ENCODE data around the gene CACTIN. TPM values are rescaled to one million over a fixed set of nuclear protein-coding genes. Genes with fewer than 3 reads are reported as not detected.
"Not testable (repeated sequence)": the region's sequence is repeated elsewhere in the genome, so short reads cannot be mapped to it uniquely, and the experiment has no call there.

Gene CACTIN
- polyA plus RNA-seq, 1 donor: 18.9 TPM

GRCh38 chr19:3663838-3664237, 37.2 kb upstream of the CACTIN start:
- DNase-seq (ENCODE audit: low read depth): no peak

GRCh38 chr19:3661284-3662238, 35.0 kb upstream of the CACTIN start:
- no peak for DNase-seq (ENCODE audit: low read depth)

- DNase-seq (ENCODE audit: low read depth): no peak
Measured at GRCh38 chr19:3660493-3661219, 34.1 kb upstream of the CACTIN start.

- DNase-seq (ENCODE audit: low read depth): no peak
Measured at GRCh38 chr19:3659746-3660112, 33.1 kb upstream of the CACTIN start.

- DNase-seq (ENCODE audit: low read depth): no peak
Measured at GRCh38 chr19:3658870-3659745, 32.5 kb upstream of the CACTIN start.

GRCh38 chr19:3658004-3658869, 31.6 kb upstream of the CACTIN start:
- no peak for DNase-seq (ENCODE audit: low read depth)

- no peak for DNase-seq (ENCODE audit: low read depth)
Measured at GRCh38 chr19:3657395-3657769, 30.8 kb upstream of the CACTIN start.

GRCh38 chr19:3656747-3657394, 30.3 kb upstream of the CACTIN start:
- DNase-seq (ENCODE audit: low read depth): no peak

GRCh38 chr19:3656073-3656746, 29.6 kb upstream of the CACTIN start:
- no peak for DNase-seq (ENCODE audit: low read depth)

- no peak for DNase-seq (ENCODE audit: low read depth)
Measured at GRCh38 chr19:3655402-3656072, 28.9 kb upstream of the CACTIN start.

GRCh38 chr19:3653865-3654513, 27.4 kb upstream of the CACTIN start:
- no peak for DNase-seq (ENCODE audit: low read depth)

GRCh38 chr19:3653081-3653795, 26.6 kb upstream of the CACTIN start:
- DNase-seq (ENCODE audit: low read depth): no peak

- DNase-seq (ENCODE audit: low read depth): no peak
Measured at GRCh38 chr19:3652422-3652821, 25.8 kb upstream of the CACTIN start.

GRCh38 chr19:3651684-3652083, 25.1 kb upstream of the CACTIN start:
- no peak for DNase-seq (ENCODE audit: low read depth)

- no peak for DNase-seq (ENCODE audit: low read depth)
Measured at GRCh38 chr19:3649888-3650287, 23.3 kb upstream of the CACTIN start.

- no peak for DNase-seq (ENCODE audit: low read depth)
Measured at GRCh38 chr19:3648037-3648905, 21.7 kb upstream of the CACTIN start.

- not testable (repeated sequence) for DNase-seq (ENCODE audit: low read depth)
Measured at GRCh38 chr19:3647102-3647501, 20.5 kb upstream of the CACTIN start.

Measured in forelimb muscle (tissue), 1 donor.